Measurements from ENCODE around the gene TNFRSF12A.
"Not testable (repeated sequence)": the region's sequence is repeated elsewhere in the genome, so short reads cannot be mapped to it uniquely, and the experiment has no call there.

Gene TNFRSF12A

GRCh38 chr16:3065742-3066439, 45.7 kb downstream of the TNFRSF12A start:
- no peak for DNase-seq (ENCODE audit: low read depth)

DNA sequence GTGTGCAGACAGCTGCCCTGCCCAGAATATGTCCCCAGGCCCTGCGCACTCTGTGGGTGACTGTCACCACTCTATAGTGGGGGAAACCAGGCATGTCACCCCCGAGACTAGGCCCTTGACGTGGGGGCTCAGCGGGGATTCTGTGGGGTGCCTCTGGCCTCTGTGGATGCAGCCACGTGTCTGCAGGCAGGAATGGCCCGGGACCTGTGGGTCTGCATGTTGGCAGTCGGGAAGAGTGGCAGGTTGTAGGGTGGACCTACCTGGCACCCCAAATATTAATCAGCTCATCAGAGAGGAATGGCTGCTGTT, 46.2 kb downstream of the TNFRSF12A start:
- DNase-seq (ENCODE audit: low read depth): no peak

- no peak for DNase-seq (ENCODE audit: low read depth)
Observed at GRCh38 chr16:3068487-3068886, 48.3 kb downstream of the TNFRSF12A start.

- not testable (repeated sequence) for DNase-seq (ENCODE audit: low read depth)
Observed at GRCh38 chr16:3069146-3069545, 49.0 kb downstream of the TNFRSF12A start.

DNA sequence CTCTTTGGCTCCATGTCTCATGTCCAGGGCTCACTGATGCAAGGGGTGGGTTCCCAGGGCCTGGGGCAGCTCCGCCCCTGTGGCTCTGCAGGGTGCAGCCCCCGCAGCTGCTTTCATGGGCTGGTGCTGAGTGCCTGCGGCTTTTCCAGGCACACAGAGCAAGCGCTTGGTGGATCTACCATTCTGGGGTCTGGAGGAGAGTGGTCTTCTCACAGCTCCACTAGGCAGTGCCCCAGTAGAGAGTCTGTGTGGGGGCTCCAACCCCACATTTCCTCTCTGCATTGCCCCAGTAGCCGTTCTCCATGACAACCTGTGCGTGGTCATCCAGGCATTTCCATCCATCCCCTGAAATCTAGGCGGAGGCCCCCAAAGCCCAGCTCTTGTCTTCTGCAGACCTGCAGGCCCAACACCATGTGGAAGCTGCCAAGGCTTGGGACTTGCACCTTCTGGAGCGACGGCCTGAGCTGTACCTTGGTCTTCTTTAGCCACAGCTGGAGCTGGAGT, 50.5 kb downstream of the TNFRSF12A start:
- no peak for DNase-seq (ENCODE audit: low read depth)

DNA sequence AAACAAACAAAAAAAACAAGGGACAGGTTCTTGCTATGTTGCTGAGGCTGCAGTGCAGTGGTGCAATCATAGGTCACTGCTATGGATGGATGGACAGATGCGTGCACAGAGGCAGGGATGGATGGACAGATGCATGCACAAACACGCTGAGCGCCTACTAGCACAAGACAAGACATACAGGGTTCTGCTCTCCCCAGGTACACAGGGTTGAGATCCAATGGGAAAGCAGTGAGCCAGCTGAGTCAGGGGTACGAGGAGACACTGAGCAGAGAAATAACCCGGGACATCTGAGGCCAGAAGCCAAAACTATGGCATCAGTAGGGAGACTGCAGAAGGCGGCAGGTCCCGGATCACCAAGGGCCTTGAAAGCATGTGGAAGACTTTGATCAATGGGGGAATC, 51.5 kb downstream of the TNFRSF12A start:
- DNase-seq (ENCODE audit: low read depth): no peak

Data from stimulated activated CD8-positive, alpha-beta memory T cell treated with anti-CD3 and anti-CD28 coated beads, Interleukin-15, amount 100 ng/mL, for 24 hours (primary cell).